Ascending aorta (tissue), 2 donors: ENCODE measurements around the gene NSRP1. TPM values are rescaled to one million over a fixed set of nuclear protein-coding genes. Genes with fewer than 3 reads are reported as not detected.

Experiments
- DNase-seq, 2 donors: peaks; one replicate each; pipeline ENCODE4 v3.0.0-alpha.2; 2019; ENCODE audit warnings: low spot score in 2 of 2
- H3K27ac ChIP-seq, 2 donors: fragments of 200-600 bp; sonication (generic); one replicate each; pipeline ENCODE4 v1.5.1; 2016 to 2017; ENCODE audit warnings: mild to moderate bottlenecking in 1 of 2
- H3K27me3 ChIP-seq: fragments of 200-600 bp; sonication (generic); one replicate; pipeline ENCODE4 v1.5.1; 2017
- H3K36me3 ChIP-seq, 2 donors: fragments of 200-600 bp; sonication (generic); one replicate each; pipeline ENCODE4 v1.5.1; 2016
- H3K4me1 ChIP-seq, 2 donors: fragments of 200-600 bp; sonication (generic); one replicate each; pipeline ENCODE4 v1.5.1; 2016 to 2017; ENCODE audit warnings: mild to moderate bottlenecking in 1 of 2
- H3K4me3 ChIP-seq, 2 donors: fragments of 200-600 bp; sonication (generic); one replicate each; pipeline ENCODE4 v1.5.1; 2016 to 2017; ENCODE audit warnings: mild to moderate bottlenecking in 1 of 2
- H3K9me3 ChIP-seq, 2 donors: fragments of 200-600 bp; sonication (generic); one replicate each; pipeline ENCODE4 v1.5.1; 2016
- intact Hi-C: fragments of 100-400 bp; cut with DNase I; formaldehyde crosslinking; loops from one replicate; pipeline ENCODE4 v1.15.1; 2023
- total RNA-seq: library from RNA; depleted of rRNA; stranded (reverse); fragments of >200 nt; gene quantifications from one replicate; pipeline ENCODE4 v1.1.0, GENCODE V29; 2016
- TF ChIP-seq, protein P1 (sequence below), 3 experiments: fragments of 200-600 bp in 2 of 3; fragments of 450-650 bp in 1 of 3; sonication (generic) in 2 of 3; IDR thresholded peaks; one replicate each; pipeline ENCODE4 v1.5.1; 2016 to 2019; ENCODE audit warnings: antibody characterized with exemption in 3 of 3, mild to moderate bottlenecking in 1 of 3, moderate library complexity in 1 of 3

Gene NSRP1
- total RNA-seq, 1 donor from 2014 or later, result 5.1 TPM

DNA sequence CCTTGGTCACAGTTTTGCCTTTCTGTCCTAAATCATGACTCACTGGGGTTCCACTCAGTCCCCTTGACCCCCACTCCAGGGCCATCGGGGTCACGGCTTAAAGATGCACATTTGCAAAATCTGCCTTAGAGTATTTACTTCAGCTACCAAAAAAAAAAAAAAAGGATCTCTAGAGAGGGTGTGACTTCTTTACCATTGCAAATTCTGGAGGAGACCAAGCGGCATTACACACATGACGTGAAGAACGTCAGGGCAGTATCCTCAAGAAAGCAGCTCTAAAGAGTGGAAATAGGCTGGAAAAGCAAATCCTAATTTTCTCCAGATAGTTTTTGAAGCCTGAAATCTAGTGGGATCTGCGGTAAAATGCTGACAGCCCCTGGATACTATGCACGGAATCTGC, 93.3 kb downstream of the NSRP1 start:
- H3K9me3 ChIP-seq, result no peaks in the 10 kb centered on the region
- no peaks in the 10 kb centered on the region for H3K4me1 ChIP-seq
- H3K4me3 ChIP-seq, result no peak overlapping the region
- H3K36me3 ChIP-seq, result no peaks in the 10 kb centered on the region
- no peak for DNase-seq
- intact Hi-C loops, result no loop called here
- no peak overlapping the region for H3K27ac ChIP-seq
- TF ChIP-seq, protein P1, sequence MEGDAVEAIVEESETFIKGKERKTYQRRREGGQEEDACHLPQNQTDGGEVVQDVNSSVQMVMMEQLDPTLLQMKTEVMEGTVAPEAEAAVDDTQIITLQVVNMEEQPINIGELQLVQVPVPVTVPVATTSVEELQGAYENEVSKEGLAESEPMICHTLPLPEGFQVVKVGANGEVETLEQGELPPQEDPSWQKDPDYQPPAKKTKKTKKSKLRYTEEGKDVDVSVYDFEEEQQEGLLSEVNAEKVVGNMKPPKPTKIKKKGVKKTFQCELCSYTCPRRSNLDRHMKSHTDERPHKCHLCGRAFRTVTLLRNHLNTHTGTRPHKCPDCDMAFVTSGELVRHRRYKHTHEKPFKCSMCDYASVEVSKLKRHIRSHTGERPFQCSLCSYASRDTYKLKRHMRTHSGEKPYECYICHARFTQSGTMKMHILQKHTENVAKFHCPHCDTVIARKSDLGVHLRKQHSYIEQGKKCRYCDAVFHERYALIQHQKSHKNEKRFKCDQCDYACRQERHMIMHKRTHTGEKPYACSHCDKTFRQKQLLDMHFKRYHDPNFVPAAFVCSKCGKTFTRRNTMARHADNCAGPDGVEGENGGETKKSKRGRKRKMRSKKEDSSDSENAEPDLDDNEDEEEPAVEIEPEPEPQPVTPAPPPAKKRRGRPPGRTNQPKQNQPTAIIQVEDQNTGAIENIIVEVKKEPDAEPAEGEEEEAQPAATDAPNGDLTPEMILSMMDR (IDR thresholded peaks at IDR 0.05), result no peak
- no peaks in the 10 kb centered on the region for H3K27me3 ChIP-seq

DNA sequence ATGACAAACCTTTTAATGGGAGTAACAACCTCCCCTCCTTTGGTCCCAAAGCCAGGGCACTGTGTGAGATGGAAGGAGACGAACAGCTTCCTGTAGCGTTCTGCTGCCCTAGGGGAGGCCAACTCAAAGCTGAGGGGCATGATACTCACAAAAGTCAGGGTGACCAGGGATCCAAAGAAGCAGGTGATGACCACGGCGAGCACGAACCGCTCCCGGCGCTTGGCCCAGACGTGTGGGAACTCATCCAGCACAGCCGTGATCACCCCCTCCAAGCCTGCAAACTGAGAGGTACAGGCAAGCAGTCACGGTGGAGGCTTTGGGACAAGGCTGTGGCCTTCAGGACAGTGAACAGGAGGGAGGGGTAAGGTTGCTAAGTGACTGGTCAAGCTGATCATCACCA, 93.8 kb downstream of the NSRP1 start:
- intact Hi-C loops, result no loop called here
- H3K27me3 ChIP-seq, result no peaks in the 10 kb centered on the region

DNA sequence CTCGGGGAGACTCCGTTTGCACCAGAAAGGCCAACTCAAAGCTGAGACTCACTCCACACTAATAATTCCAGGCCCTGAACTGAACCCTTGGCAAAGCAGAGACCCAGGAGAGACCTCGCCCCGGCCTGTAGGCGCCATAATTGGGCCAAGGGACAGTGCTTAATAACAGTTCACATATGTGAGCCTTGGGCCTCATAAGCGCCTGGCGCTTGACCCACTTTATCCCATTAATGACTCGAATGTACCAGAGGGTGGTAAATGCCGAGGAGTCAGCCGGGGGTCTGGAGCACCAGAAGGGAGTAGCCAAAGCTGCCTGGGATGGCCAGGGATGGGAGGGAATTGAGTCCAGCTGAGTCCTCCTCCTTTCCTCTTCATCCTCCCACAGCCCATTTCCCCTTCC, 94.3 kb downstream of the NSRP1 start:
- Histone ChIP-seq H3K4me3 (no peak overlapping the region), H3K27me3 (no peaks in the 10 kb centered on the region), H3K27ac (no peak overlapping the region), H3K4me1 (no peaks in the 10 kb centered on the region), H3K9me3 (no peaks in the 10 kb centered on the region), H3K36me3 (no peaks in the 10 kb centered on the region)
- DNase-seq, result no peak
- intact Hi-C loops, result no loop called here
- TF ChIP-seq, protein P1 (IDR thresholded peaks at IDR 0.05), result no peak

More for the DNA sequence above, 93.8 kb downstream of the NSRP1 start:
- Histone ChIP-seq H3K9me3 (no peaks in the 10 kb centered on the region), H3K36me3 (no peaks in the 10 kb centered on the region), H3K27ac (no peak overlapping the region), H3K4me1 (no peaks in the 10 kb centered on the region), H3K4me3 (no peak overlapping the region)
- TF ChIP-seq, protein P1 (IDR thresholded peaks at IDR 0.05), result no peak
- no peak for DNase-seq

DNA sequence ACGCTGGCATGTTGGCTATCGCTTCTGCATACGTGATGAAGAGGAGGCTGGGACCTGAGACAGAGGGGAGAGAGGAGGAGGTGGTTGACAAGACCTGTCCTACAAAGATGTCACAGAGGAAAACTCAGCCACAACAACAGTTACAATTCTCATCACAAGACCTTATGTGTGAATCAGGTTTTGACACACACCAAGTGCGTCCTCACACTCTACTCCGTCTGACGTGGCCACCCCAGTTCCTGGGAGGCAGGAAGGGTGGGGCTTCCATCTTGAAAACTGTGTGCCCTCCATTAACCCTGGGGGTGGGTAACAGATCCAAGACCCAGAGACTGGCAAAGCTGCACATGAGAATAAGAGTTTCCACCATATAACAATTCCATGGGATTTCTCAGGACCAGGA, 94.8 kb downstream of the NSRP1 start:
- Histone ChIP-seq H3K9me3 (no peaks in the 10 kb centered on the region), H3K27me3 (no peaks in the 10 kb centered on the region), H3K27ac (no peak overlapping the region), H3K36me3 (no peaks in the 10 kb centered on the region), H3K4me3 (no peak overlapping the region), H3K4me1 (no peaks in the 10 kb centered on the region)
- TF ChIP-seq, protein P1 (IDR thresholded peaks at IDR 0.05), result no peak
- intact Hi-C loops, result no loop called here
- DNase-seq, result no peak

DNA sequence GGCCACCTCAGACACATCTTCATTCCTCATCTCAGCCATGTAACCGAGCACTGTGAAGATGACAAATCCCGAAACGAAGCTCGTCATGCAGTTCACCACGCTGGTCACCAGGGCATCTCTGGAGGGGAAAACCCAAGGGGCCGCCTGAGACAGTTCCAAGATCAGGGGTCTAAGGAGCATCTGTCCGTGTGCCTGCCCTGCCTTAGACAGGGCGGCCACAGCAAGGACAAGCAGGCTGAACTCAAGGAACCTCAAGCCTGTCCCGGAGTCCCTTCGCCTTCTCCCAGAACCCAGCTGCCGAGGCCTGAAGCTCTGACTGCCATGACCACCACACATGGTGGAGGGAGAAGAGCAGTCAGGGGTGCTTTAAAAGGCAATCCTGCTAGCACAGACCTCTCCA, 96.1 kb downstream of the NSRP1 start:
- TF ChIP-seq, protein P1 (IDR thresholded peaks at IDR 0.05), result no peak
- Histone ChIP-seq H3K9me3 (no peaks in the 10 kb centered on the region), H3K4me1 (no peaks in the 10 kb centered on the region), H3K27me3 (no peaks in the 10 kb centered on the region), H3K27ac (no peak overlapping the region), H3K4me3 (no peak overlapping the region), H3K36me3 (no peaks in the 10 kb centered on the region)
- DNase-seq, result no peak
- intact Hi-C loops, result no loop called here

DNA sequence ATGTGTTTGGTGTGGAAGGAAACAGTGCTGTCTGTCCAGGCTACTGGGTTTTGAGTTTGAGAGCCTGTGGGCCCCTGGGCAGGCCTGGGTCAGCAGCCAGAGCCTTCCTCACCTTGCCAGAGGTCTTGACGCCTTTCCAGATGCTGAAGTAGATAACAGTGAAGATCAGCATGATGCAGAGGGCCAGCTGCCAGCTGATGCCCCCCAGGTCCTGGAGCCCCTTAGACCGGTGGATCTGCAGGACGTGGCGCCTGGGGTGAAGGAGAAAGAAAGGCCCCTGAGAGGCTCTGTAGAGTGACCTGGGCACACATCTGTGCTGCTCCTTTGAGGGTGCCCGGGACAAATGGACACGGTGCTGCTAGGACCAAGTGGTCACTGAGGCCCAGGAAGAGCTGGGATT, 100.4 kb downstream of the NSRP1 start:
- Histone ChIP-seq H3K36me3 (no peaks in the 10 kb centered on the region), H3K27me3 (no peaks in the 10 kb centered on the region), H3K9me3 (no peaks in the 10 kb centered on the region), H3K4me3 (no peak overlapping the region), H3K27ac (no peak overlapping the region), H3K4me1 (no peaks in the 10 kb centered on the region)
- no peak for DNase-seq
- intact Hi-C loops, result no loop called here
- TF ChIP-seq, protein P1 (IDR thresholded peaks at IDR 0.05), result no peak
